GM12865 (cell line): ENCODE results near the gene RNF220.
A peak's percentile ranks its signal among the peaks of the same experiment; 100 is the strongest.

Experiments used
- DNase-seq: peaks from one replicate; pipeline ENCODE4 v3.0.0; 2010; ENCODE audit warnings: low read depth
- H3K4me3 ChIP-seq: 2 replicates; pipeline ENCODE4 v1.5.1; 2011; ENCODE audit warnings: mild to moderate bottlenecking, low read depth, low read length, control low read depth
- CTCF ChIP-seq: IDR thresholded peaks from 2 replicates; pipeline ENCODE4 v1.5.1; 2011; ENCODE audit warnings: low read length, control low read depth, low read depth, inconsistent platforms; ENCODE audit not compliant: insufficient read depth; ENCODE audit errors: missing control alignments

Gene RNF220

GRCh38 chr1:44674113-44675000 is 269.3 kb downstream of the RNF220 start, which contains the start of the genes ARMH1 and TMEM53:
TSS of gene ARMH1 (plus strand) at chr1:44674714. CDS start at chr1:44689698, 14,984 bp downstream.
TSS of gene TMEM53 (minus strand) at chr1:44674481. CDS start at chr1:44674391, 90 bp downstream.
- H3K4me3 ChIP-seq = peak within 1 kb of the TSS; percentile 85
- DNase-seq = peak; percentile 99
- no peak for TF ChIP-seq CTCF

- peak overlapping the region; percentile 85 for H3K4me3 ChIP-seq
- TF ChIP-seq CTCF = no peak
- DNase-seq = no peak
These were observed 270.1 kb downstream of the RNF220 start for GRCh38 chr1:44675186-44675585.

GRCh38 chr1:44676484-44677200 is 271.6 kb downstream of the RNF220 start:
- TF ChIP-seq CTCF = no peak
- peak; percentile 68 for DNase-seq
- H3K4me3 ChIP-seq = peak overlapping the region; percentile 14

GRCh38 chr1:44677201-44677766 is 272.2 kb downstream of the RNF220 start:
- peak; percentile 71 for DNase-seq
- H3K4me3 ChIP-seq = no peak overlapping the region
- peak; percentile 56 for TF ChIP-seq CTCF

GRCh38 chr1:44678120-44678519 is 273.1 kb downstream of the RNF220 start:
- TF ChIP-seq CTCF = no peak
- H3K4me3 ChIP-seq = no peak overlapping the region
- no peak for DNase-seq

- no peak overlapping the region for H3K4me3 ChIP-seq
- TF ChIP-seq CTCF = no peak
- no peak for DNase-seq
These were observed 273.6 kb downstream of the RNF220 start for GRCh38 chr1:44678626-44679025.
